ENCODE results near the gene CFI. TPM values are rescaled to one million over a fixed set of nuclear protein-coding genes. Genes with fewer than 3 reads are reported as not detected.

The CFI gene
- total RNA-seq, 1 donor from 2014 or later = not detected

DNA sequence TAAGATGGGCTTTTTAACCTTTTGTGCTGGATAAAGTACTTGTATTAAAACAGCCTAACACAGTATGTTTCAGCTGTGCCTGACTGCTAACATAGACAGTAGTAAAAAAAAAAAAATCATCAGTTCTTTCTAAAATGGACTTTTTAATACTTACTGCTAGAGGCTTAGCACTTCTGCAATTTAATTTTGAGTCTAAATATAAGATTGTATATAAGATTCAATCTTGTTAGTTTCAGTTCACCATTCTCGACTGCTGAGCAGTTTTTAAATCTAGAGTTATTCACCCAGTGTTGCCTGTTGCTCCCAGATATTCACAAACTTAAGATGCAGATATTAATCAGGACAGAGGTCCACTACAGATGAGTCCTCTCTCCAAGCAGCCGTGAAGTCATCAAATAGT is 78.7 kb downstream of the CFI start:
- peaks cover 4% of the 10 kb centered on the region for H3K4me1 Mint-ChIP-seq (ENCODE audit: unreplicated experiment)
- H3K36me3 Mint-ChIP-seq (ENCODE audit: unreplicated experiment) = peaks cover 2% of the 10 kb centered on the region
- no peak overlapping the region for H3K4me3 Mint-ChIP-seq (ENCODE audit: unreplicated experiment)
- peaks cover 5% of the 10 kb centered on the region for H3K9me3 Mint-ChIP-seq (ENCODE audit: unreplicated experiment)
- no peak for TF ChIP-seq CTCF (IDR thresholded peaks at IDR 0.05)
- H3K27ac Mint-ChIP-seq (ENCODE audit: unreplicated experiment) = no peak overlapping the region
- no peaks in the 10 kb centered on the region for H3K27me3 Mint-ChIP-seq (ENCODE audit: unreplicated experiment)
- no peak for DNase-seq (ENCODE audit: extremely low spot score, unreplicated experiment)

GRCh38 chr4:109722357-109722756 is 79.4 kb downstream of the CFI start:
- no peak for TF ChIP-seq CTCF (IDR thresholded peaks at IDR 0.05)
- Mint-ChIP-seq H3K4me3 (ENCODE audit: unreplicated experiment) (no peak overlapping the region), H3K9me3 (ENCODE audit: unreplicated experiment) (peaks cover 5% of the 10 kb centered on the region), H3K36me3 (ENCODE audit: unreplicated experiment) (peaks cover 2% of the 10 kb centered on the region), H3K27me3 (ENCODE audit: unreplicated experiment) (no peaks in the 10 kb centered on the region), H3K27ac (ENCODE audit: unreplicated experiment) (no peak overlapping the region), H3K4me1 (ENCODE audit: unreplicated experiment) (no peaks in the 10 kb centered on the region)
- no peak for DNase-seq (ENCODE audit: extremely low spot score, unreplicated experiment)

DNA sequence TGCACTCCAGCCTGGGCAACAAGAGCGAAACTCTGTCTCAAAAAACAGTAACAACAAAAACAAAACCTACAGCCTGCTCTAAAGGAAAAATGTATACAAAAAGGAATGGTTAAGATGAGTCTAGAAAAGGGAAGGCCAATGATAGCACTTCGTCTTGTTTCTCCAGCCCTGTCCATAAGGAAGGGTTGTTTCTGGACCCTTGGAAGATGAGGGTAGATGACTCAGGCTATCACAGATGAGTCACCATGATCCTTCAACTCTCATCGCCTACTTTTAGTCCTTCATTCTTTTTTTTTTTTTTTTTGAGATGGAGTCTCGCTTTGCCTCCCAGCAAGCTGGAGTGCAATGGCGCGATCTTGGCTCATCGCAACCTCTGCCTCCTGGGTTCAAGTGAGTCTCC is 80.8 kb downstream of the CFI start:
- no peak for TF ChIP-seq CTCF (IDR thresholded peaks at IDR 0.05)
- peaks cover 5% of the 10 kb centered on the region for H3K9me3 Mint-ChIP-seq (ENCODE audit: unreplicated experiment)
- no peak for DNase-seq (ENCODE audit: extremely low spot score, unreplicated experiment)
- no peaks in the 10 kb centered on the region for H3K4me1 Mint-ChIP-seq (ENCODE audit: unreplicated experiment)
- no peak overlapping the region for H3K27ac Mint-ChIP-seq (ENCODE audit: unreplicated experiment)
- no peaks in the 10 kb centered on the region for H3K27me3 Mint-ChIP-seq (ENCODE audit: unreplicated experiment)
- H3K4me3 Mint-ChIP-seq (ENCODE audit: unreplicated experiment) = no peak overlapping the region
- H3K36me3 Mint-ChIP-seq (ENCODE audit: unreplicated experiment) = peaks cover 12% of the 10 kb centered on the region

GRCh38 chr4:109719604-109720003 is 82.2 kb downstream of the CFI start:
- peaks cover 19% of the 10 kb centered on the region for H3K36me3 Mint-ChIP-seq (ENCODE audit: unreplicated experiment)
- no peaks in the 10 kb centered on the region for H3K27me3 Mint-ChIP-seq (ENCODE audit: unreplicated experiment)
- DNase-seq (ENCODE audit: extremely low spot score, unreplicated experiment) = no peak
- no peak for TF ChIP-seq CTCF (IDR thresholded peaks at IDR 0.05)
- H3K4me1 Mint-ChIP-seq (ENCODE audit: unreplicated experiment) = no peaks in the 10 kb centered on the region
- no peak overlapping the region for H3K4me3 Mint-ChIP-seq (ENCODE audit: unreplicated experiment)
- H3K27ac Mint-ChIP-seq (ENCODE audit: unreplicated experiment) = no peak overlapping the region
- peaks cover 5% of the 10 kb centered on the region for H3K9me3 Mint-ChIP-seq (ENCODE audit: unreplicated experiment)

DNA sequence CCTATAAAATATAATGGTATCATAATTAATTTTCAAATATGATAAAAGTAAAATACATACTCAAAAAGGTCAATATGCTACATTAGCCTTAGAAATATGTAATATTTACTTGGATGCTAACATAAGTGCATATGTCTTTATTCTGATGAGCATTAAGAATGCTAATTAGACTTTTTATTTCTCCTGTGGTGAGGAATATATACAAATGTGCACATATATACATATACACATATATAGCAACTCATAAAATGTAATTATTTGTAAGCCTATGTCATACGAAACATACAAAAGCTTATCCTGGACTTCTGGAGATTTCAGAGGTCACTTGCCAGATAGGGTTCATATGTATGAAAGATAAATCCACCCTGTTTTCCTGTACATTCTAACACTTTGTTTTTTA is 83.0 kb downstream of the CFI start:
- Mint-ChIP-seq H3K27ac (ENCODE audit: unreplicated experiment) (no peak overlapping the region), H3K36me3 (ENCODE audit: unreplicated experiment) (peaks cover 24% of the 10 kb centered on the region), H3K4me3 (ENCODE audit: unreplicated experiment) (no peak overlapping the region), H3K9me3 (ENCODE audit: unreplicated experiment) (peaks cover 5% of the 10 kb centered on the region), H3K4me1 (ENCODE audit: unreplicated experiment) (no peaks in the 10 kb centered on the region), H3K27me3 (ENCODE audit: unreplicated experiment) (no peaks in the 10 kb centered on the region)
- TF ChIP-seq CTCF (IDR thresholded peaks at IDR 0.05) = no peak
- DNase-seq (ENCODE audit: extremely low spot score, unreplicated experiment) = no peak

All from osteocyte (in vitro differentiated cells).